ENCODE measurements around the gene ITM2B. TPM values are rescaled to one million over a fixed set of nuclear protein-coding genes. Genes with fewer than 3 reads are reported as not detected.
"Not testable (repeated sequence)": the region's sequence is repeated elsewhere in the genome, so short reads cannot be mapped to it uniquely, and the experiment has no call there.

Gene ITM2B
- total RNA-seq, 1 donor from 2014 or later = 1,405 TPM

DNA sequence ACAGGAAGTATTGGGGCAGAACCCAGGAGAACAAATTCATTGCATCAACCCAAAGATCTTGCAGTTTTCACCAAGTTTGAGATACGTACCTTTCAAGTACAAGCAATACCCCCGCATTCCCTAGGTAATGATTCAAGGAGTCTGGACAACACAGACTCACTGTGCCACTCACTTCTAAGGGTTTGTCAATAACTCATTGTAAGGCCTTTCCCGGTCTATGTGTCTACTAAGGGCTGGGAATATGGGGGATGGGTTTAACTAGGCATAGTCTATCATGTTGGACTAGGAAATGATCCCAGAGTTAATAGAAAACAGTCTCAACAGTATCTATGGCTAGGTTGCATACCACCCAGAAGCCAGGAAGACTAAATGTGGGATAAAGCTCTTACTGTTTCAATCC lies 8.3 kb upstream of the ITM2B start:
- peak; percentile 79 for DNase-seq (ENCODE audit: low read depth)

DNA sequence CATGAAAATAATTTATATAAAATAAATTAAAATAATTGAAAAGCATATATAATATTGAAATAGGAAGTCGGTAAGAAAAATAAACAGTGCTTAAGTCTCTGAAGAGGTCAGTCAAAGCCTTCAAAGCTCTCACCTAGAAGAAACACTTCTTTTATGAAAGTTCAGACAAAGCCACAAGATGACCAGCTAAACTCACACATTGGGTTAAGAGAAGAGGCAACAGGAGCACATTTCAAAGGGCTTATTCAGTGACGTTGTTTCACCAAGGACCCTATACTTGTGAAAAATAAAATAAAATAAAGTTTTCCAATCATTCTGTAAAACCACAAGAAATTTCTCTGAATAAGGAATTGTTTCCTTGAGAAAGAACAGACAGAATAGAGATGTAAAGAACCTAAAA lies 2.5 kb upstream of the ITM2B start:
- DNase-seq (ENCODE audit: low read depth) = peak; percentile 68

DNA sequence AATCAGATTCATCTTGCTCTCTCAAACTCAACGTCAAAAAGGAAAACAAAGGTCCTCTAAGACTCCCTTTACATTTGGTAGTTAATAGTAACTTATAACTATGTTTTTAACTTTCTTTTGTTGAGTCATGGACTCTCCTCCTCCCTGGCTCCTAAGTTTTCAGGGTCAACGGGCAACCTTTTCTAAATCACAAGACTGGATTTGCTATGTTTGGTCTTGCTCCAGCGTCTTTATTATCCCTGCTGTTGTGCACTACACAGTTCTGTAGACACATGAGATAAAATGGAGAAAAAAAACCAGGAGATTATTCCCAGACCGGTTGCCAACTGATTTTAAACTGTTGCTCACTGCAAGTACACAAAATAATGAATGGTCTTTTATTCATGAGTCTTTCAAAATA lies 1.9 kb upstream of the ITM2B start:
- DNase-seq (ENCODE audit: low read depth) = peak; percentile 98

- no peak for DNase-seq (ENCODE audit: low read depth)
Observed at GRCh38 chr13:48231933-48232332, 1.1 kb upstream of the ITM2B start.

GRCh38 chr13:48232420-48233045 lies 473 bp upstream of the ITM2B start:
- DNase-seq (ENCODE audit: low read depth) = peak; percentile 92

DNA sequence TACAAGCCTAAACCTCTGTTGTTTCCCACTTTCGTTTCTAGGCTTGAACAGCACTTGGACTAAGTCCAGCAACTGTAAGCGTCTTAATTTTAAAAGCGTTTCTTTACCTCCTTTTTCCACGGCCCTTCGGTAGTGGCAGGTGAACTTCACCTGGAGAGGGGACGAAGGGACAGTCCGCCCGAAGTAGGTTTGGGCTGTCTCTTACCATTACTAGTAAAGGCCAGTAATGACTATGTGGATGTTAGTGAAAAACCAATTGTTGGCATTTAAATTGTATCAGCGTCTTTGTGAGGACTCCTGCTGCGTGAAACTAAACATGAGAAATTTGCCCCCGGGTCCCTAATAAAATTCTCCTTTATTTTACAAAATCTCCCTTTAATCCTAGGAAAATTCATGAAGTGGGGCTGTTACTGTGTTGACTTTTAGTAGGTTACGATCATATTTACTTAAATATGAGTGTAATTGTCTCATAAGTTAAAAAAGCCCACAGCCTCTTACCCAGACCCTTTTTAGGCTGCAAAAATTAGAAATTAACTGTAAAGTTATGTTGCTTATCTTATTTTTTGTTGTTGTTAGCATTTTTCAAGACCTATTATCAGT lies 983 bp downstream of the ITM2B start:
- peak; percentile 58 for DNase-seq (ENCODE audit: low read depth)

DNA sequence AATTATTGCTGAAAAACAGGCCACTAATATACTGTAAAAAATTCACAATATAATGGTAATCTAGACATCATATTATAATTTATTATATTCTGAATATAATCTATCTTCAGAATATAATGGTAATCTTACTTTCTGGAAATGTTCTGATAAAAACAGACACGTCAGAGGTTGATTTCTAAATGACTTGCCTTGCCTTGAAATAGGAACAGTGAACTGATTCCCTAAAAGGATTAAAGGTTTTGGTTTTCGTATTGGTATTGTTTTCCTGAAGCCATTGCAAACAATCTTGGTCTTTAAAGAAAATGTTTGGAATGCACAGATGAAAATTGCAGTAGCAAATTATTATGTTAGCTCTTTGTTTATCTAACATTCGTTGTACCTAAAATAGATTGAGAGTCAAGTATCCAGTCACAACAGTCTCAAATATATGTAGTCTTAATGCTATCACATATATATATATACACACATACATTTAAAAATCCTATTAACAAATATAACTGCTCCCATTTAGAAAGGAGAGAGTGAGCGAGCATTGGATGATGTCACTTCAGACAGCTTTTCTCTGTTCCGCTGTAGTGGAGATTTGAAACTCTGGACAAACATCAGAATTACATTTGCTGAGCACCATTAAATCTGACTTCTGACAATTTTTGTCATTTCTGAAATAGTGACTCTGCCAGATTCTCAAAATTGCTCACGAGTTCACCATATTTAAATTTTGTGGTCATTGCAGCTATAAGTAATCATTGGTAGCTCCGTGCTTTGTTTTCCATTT lies 1.7 kb downstream of the ITM2B start:
- DNase-seq (ENCODE audit: low read depth) = peak; percentile 27

GRCh38 chr13:48235341-48236135 lies 2.5 kb downstream of the ITM2B start:
- peak; percentile 79 for DNase-seq (ENCODE audit: low read depth)

DNA sequence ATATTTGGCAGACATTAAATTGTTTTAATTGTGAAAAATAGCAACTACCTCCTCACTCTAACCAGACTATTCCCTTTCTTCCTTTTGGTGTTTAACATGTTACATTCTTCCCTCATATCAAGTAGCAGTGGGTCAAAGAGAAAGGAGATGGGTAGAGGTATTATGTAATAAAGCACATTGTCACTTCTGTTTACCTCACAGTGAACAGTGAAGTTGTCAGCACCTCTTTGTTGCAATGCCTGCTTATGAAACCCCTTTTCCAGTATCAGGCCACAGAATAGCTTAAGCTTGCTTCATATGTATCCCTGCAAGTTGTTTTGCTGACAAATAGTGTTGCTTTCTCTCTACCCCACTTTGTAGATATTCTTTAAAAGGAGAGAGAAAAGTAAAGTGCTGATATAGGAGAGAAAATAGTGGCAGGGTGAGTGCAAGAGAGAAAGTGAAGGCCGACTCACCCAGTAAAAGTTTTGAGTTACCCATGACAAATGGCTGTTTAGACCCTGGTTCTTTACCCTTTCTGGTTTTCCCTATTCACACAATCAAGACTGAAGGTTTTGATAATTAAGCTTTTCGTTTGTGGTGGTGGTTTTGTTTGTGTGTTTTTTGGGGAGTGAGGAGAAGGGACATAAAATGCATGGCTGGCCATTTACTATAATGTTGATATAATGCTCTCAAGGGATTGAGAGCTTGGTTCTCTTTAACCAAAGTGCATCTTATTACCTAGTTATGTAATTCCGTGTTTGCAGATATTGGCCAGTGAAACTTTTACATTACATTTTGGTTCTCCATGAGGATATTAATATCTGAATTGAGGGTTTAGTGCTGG lies 3.7 kb downstream of the ITM2B start:
- peak; percentile 50 for DNase-seq (ENCODE audit: low read depth)

DNA sequence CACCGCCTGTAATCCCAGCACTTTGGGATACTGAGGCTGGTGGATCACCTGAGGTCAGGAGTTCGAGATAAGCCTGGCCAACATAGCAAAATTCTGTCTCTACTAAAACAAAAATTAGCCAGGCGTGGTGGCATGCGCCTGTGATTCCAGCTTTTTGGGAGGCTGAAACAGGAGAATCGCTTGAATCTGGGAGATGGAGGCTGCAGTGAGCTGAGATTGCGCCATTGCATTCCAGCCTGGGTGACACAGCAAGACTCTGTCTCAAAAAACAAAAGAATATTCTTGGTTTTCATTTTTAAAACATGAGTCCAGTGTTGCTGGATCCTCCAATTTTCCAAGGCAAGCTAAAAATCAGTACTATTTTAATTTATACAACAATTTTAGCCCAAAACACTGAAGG lies 6.4 kb downstream of the ITM2B start:
- not testable (repeated sequence) for DNase-seq (ENCODE audit: low read depth)

DNA sequence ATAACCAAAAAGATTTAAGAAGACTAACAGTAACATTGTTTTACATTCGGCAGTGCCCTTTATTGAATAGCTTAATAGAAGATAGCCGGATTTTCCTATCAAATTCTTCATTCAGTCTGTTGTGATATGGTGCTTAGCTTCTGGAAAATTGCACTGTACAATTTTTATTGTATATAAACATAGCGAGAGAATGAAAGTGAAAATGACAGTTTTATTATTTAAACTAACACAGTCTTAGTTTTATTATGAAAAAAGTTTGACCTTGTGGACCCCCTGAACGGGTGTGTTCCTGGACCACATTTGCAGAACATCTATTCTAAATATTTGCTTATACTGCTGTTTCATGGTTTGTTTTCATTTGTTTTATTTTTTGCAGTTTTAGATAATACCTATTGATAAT lies 8.6 kb downstream of the ITM2B start:
- no peak for DNase-seq (ENCODE audit: low read depth)

GRCh38 chr13:48242677-48243076 lies 9.7 kb downstream of the ITM2B start:
- DNase-seq (ENCODE audit: low read depth) = no peak

DNA sequence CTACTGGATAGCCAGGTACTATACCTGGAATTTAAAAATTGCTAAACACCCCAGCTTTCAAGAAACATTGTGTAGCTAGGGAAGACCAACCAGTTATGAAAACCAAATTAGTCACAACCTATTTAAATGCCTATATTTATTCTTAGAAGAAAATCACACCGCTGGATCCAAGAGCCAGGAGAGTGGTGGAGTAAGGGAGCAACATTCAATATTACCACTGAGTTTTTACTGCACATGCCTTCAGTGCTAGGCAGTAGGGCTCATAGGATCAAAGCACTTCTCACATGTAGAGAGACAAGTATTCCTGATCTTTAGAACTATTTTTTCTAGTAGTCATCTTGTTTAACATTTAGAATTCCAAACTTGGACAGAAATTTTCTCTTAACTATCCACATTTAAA lies 11.2 kb downstream of the ITM2B start:
- no peak for DNase-seq (ENCODE audit: low read depth)

DNA sequence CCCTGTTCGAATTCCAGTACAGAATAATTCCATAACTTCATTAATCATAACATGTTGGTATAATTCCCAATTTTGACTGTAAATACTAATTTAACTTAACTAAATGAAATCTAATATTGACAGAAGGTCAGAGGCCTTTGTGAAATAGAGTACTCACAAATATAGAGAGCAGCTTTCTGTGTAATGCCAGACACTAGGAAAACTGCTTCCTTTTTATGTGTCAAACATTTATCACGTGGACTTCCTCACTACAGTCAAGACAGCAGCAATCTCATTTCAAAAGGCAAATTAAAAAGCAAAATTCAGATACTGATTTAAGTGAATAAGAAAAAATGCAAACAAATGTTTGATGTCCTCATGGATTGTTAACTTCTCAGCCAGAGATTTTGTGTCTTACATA lies 13.1 kb downstream of the ITM2B start:
- DNase-seq (ENCODE audit: low read depth) = no peak

DNA sequence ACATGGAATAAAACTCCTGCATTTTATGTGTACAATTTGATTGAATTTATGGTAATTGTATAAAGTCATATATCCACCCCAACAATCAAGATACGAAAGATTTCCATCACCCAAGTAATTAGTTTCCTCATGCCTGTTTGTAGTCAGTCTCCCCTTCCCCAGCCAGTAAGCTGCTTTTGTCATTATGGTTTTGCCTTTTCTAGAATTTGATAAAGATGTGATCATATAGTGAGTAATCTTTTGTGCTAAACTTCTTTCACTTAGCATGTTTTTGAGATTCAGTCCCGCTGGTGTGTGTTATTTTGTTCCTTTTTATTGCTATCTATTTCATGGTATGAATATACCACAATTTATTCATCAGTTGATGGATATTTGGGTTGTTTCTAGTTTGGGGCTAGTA lies 16.0 kb downstream of the ITM2B start:
- no peak for DNase-seq (ENCODE audit: low read depth)

DNA sequence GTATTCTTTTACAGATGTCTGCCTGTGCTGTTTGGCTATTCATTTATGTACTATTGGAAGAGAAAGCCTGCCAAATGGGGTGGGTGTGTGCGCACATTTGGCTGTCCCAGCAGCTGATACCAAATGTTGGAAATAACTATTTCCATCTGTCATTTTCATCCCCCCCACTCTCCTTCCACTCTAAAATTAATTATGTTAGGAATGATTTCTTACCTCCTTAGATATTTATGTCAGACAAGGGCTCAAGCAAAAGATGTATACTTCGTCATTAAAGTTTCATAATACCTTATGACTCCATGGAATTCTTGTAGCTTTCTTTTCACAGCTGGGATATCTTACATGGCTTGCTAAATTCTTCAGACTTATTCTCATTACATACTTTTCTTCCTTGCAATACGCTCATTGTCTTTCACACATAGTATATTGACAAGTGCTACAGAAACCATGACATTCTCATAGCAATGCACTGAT lies 18.6 kb downstream of the ITM2B start:
- DNase-seq (ENCODE audit: low read depth) = no peak

GRCh38 chr13:48252176-48252575 lies 19.2 kb downstream of the ITM2B start:
- DNase-seq (ENCODE audit: low read depth) = no peak

DNA sequence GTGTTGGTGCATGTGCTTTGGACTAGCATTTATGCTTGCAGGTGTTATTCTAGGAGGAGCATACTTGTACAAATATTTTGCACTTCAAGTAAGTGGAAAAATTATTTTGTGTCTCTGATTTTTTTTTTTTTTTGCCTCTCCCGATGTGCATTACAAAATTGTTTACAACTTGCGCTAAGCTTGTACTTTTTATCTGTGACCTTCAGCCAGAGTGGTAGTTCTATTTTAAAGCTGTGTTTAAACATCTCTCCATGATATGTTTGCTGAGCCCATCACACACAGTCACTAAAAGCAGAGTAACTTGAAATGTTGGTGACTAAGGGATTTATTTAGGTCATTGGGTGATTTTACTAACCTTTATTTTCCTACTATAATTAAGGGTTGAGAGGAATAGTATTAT lies 20.8 kb downstream of the ITM2B start:
- DNase-seq (ENCODE audit: low read depth) = no peak

GRCh38 chr13:48255090-48255489 lies 22.1 kb downstream of the ITM2B start:
- DNase-seq (ENCODE audit: low read depth) = no peak

DNA sequence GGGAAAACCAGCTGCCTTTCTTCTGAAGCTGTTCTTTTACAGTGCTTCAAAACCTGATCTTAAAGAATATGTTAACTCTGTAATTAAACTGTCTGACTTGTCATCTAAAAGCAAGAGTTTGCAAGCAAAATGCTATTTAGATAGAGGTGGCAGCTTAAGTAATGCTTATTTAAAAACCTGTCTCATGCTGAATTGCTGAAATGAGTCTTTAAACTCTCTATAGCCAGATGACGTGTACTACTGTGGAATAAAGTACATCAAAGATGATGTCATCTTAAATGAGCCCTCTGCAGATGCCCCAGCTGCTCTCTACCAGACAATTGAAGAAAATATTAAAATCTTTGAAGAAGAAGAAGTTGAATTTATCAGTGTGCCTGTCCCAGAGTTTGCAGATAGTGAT lies 22.9 kb downstream of the ITM2B start:
- DNase-seq (ENCODE audit: low read depth) = no peak

DNA sequence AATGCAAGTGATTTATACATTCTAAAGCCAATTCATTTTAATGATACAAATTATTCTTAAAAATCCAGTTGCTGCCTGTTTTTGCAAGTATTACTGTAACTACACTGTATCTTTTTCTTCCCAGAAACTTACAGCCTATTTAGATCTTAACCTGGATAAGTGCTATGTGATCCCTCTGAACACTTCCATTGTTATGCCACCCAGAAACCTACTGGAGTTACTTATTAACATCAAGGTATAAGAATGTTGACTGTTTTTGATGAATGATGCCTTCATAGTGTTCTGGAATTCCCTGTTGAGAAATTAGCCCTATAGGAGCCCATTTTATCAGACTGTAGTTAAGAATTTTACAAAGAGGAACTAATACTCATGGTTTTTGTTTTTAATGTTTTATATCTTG lies 25.0 kb downstream of the ITM2B start:
- peak; percentile 89 for DNase-seq (ENCODE audit: low read depth)

All from renal cortical epithelial cell (primary cell).